PC-3 (cell line): ENCODE data around the gene TPRN. TPM values are rescaled to one million over a fixed set of nuclear protein-coding genes. Genes with fewer than 3 reads are reported as not detected.

Source experiments
- ATAC-seq: fragments of 200-7000 bp; cut with Tn5 transposase; 2 replicates; pipeline ENCODE4 v1.9.1; 2020; ENCODE audit warnings: mild to moderate bottlenecking, moderate library complexity
- BruUV-seq: library from RNA; stranded (reverse); fragments of 400-500 nt; replicated peaks from 2 replicates; lab custom pipeline; 2021; lab: Mats Ljungman, UMichigan
- CTCF ChIA-PET: fragments of 300-600 bp; sonication (Branson Sonifier 250); formaldehyde crosslinking; loops from one replicate; lab custom pipeline; 2022; ENCODE audit warnings: antibody characterized with exemption; lab: Charles Lee
- POLR2A ChIA-PET: fragments of 300-600 bp; sonication (Branson Sonifier 250); formaldehyde crosslinking; loops from one replicate; lab custom pipeline; 2022; ENCODE audit warnings: antibody characterized with exemption; ENCODE audit not compliant: unreplicated experiment; lab: Charles Lee
- DNase-seq: peaks from one replicate; pipeline ENCODE4 v3.0.0-alpha.2; 2015
- H2AFZ ChIP-seq: fragments of 300-600 bp; sonication (generic); 2 replicates; pipeline ENCODE4 v1.6.0; 2016; ENCODE audit warnings: antibody characterized with exemption, low read length
- H3F3A ChIP-seq: fragments of 300-600 bp; sonication (generic); one replicate; pipeline ENCODE4 v1.6.0; 2017; ENCODE audit warnings: antibody characterized with exemption, low read length, control low read depth, mild to moderate bottlenecking; ENCODE audit not compliant: unreplicated experiment
- H3K27ac ChIP-seq: fragments of 300-600 bp; sonication (generic); 2 replicates; pipeline ENCODE4 v1.5.1; 2016; ENCODE audit warnings: mild to moderate bottlenecking, low read length
- H3K27me3 ChIP-seq: fragments of 300-600 bp; sonication (generic); 2 replicates; pipeline ENCODE4 v1.6.1; 2016; ENCODE audit warnings: low read length, mixed read lengths
- H3K36me3 ChIP-seq: fragments of 300-600 bp; sonication (generic); 2 replicates; pipeline ENCODE4 v1.6.1; 2016; ENCODE audit warnings: low read depth, mixed run types, low read length, mixed read lengths
- H3K4me1 ChIP-seq: fragments of 300-600 bp; sonication (generic); 2 replicates; pipeline ENCODE4 v1.5.1; 2016; ENCODE audit warnings: low read length; ENCODE audit not compliant: insufficient read depth
- H3K4me2 ChIP-seq: fragments of 300-600 bp; sonication (generic); 2 replicates; pipeline ENCODE4 v1.6.0; 2016; ENCODE audit warnings: low read length
- H3K4me3 ChIP-seq: fragments of 300-600 bp; sonication (generic); 2 replicates; pipeline ENCODE4 v1.5.1; 2016; ENCODE audit warnings: mild to moderate bottlenecking, low read length, mixed read lengths
- H3K79me2 ChIP-seq: fragments of 300-600 bp; sonication (generic); 2 replicates; pipeline ENCODE4 v1.6.1; 2017; ENCODE audit warnings: low read length, mixed read lengths
- H3K9ac ChIP-seq: fragments of 300-600 bp; sonication (generic); 2 replicates; pipeline ENCODE4 v1.6.0; 2016; ENCODE audit warnings: mild to moderate bottlenecking, low read length
- H3K9me2 ChIP-seq: fragments of 300-600 bp; sonication (generic); replicated peaks from 2 replicates; pipeline ENCODE4 v1.6.1; 2016; ENCODE audit warnings: mixed run types, low read length, mixed read lengths
- H3K9me3 ChIP-seq: fragments of 300-600 bp; sonication (generic); 2 replicates; pipeline ENCODE4 v1.6.1; 2016; ENCODE audit warnings: low read length, mixed read lengths
- H4K20me1 ChIP-seq: fragments of 300-600 bp; sonication (generic); 2 replicates; pipeline ENCODE4 v1.6.1; 2016; ENCODE audit warnings: low read length, mixed read lengths
- EZH2 ChIP-seq: fragments of 300-600 bp; sonication (generic); IDR thresholded peaks from one replicate; pipeline ENCODE4 v1.6.1; 2017; ENCODE audit warnings: antibody characterized with exemption, mild to moderate bottlenecking, low read length; ENCODE audit not compliant: unreplicated experiment
- EZH2phosphoT487 ChIP-seq: fragments of 300-600 bp; sonication (generic); IDR thresholded peaks from 2 replicates; pipeline ENCODE4 v1.6.1; 2018; ENCODE audit warnings: mild to moderate bottlenecking, antibody characterized with exemption, low read length, borderline replicate concordance
- intact Hi-C: fragments of 100-400 bp; cut with micrococcal nuclease; formaldehyde crosslinking; loops from 2 replicates; pipeline ENCODE4 v1.9.0; 2023
- total RNA-seq: library from RNA; depleted of rRNA; stranded (reverse); fragments of >200 nt; gene quantifications from 2 replicates; pipeline ENCODE4 v1.2.3, GENCODE V29; 2014
- TF ChIP-seq, protein P1 (sequence below): fragments of 300-600 bp; sonication (generic); conservative IDR thresholded peaks from 2 replicates; pipeline ENCODE4 v1.5.1; 2017; ENCODE audit warnings: antibody characterized with exemption, low read depth, mild to moderate bottlenecking, low read length

The TPRN gene
- total RNA-seq, 1 experiment from 2014 or later: 11.3 TPM

DNA sequence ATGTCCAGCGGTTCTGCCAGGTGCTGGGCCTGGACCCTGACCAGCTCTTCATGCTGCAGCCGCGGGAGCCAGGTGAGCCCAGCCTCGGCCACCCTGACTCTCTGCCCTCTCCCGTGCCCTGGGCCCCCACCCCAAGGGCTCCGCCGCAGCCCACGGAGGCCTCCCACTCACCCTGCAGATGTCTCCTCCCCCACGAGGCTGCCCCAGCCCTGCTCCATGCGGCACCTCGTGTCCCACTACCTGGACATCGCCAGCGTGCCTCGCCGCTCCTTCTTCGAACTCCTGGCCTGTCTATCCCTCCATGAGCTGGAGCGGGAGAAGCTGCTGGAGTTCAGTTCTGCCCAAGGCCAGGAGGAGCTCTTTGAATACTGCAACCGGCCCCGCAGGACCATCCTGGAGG lies 14.1 kb upstream of the TPRN start:
- TF ChIP-seq, protein P1, sequence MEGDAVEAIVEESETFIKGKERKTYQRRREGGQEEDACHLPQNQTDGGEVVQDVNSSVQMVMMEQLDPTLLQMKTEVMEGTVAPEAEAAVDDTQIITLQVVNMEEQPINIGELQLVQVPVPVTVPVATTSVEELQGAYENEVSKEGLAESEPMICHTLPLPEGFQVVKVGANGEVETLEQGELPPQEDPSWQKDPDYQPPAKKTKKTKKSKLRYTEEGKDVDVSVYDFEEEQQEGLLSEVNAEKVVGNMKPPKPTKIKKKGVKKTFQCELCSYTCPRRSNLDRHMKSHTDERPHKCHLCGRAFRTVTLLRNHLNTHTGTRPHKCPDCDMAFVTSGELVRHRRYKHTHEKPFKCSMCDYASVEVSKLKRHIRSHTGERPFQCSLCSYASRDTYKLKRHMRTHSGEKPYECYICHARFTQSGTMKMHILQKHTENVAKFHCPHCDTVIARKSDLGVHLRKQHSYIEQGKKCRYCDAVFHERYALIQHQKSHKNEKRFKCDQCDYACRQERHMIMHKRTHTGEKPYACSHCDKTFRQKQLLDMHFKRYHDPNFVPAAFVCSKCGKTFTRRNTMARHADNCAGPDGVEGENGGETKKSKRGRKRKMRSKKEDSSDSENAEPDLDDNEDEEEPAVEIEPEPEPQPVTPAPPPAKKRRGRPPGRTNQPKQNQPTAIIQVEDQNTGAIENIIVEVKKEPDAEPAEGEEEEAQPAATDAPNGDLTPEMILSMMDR: no peak
- TF ChIP-seq EZH2phosphoT487 (no peak), EZH2 (no peak)
- ChIA-PET CTCF (no interaction called here), POLR2A (no interaction called here)

DNA sequence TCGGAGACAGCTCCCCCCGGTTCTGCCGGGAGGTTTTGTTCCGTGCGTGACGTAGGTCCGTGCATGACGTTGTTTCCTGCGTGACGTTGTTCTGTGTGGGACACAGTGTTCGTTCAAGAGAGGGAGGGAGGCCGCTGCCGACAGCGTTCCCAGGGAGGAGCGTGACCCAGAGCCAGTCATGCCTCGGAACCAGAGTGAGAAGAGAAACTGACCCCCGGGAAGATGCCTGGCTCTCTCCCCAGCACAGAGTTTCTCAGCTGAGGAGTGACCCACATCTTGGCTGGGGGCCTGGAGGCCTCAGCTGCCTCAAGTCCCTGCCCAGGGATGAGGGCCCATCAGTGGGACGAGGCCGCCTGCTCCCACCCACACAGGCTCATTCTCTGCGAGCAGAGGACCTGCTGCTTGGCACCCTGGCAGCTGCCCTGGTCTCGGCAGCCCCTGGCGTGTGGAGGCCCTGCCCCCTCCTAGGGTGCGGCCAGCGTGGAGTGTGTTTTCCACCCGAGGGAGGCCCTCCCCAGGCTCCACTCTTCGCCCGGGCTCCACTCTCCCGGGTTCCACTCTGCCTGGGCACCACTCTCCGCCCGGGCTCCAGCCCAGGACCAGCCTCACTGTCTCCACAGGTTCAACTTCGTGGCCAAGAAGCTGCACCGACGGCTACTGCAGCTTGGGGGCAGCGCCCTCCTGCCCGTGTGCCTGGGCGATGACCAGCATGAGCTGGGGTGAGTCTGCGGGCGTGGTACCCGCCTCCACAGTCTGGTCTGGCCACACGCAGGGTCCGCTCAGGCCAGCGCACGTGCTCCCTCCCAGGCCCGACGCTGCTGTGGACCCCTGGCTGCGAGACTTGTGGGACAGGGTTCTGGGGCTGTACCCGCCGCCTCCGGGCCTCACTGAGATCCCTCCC lies 12.9 kb upstream of the TPRN start:
- ChIA-PET CTCF (no interaction called here), POLR2A (no interaction called here)
- no peak for TF ChIP-seq EZH2
- TF ChIP-seq, protein P1: peak; percentile 47; the same call in 1 of the 2 replicates
- no peak overlapping the region for H3K27ac ChIP-seq
- DNase-seq (no peak), ATAC-seq (no peak)
- no peak overlapping the region for H3K9ac ChIP-seq
- no TSS peak for BruUV-seq
- no peaks in the 10 kb centered on the region for H3K79me2 ChIP-seq
- peaks cover 17% of the 10 kb centered on the region for H3K4me1 ChIP-seq
- H3K9me2 ChIP-seq: no peaks in the 10 kb centered on the region
- intact Hi-C loops: no loop called here
- H3K4me3 ChIP-seq: no peak overlapping the region
- no peaks in the 10 kb centered on the region for H3F3A ChIP-seq
- H3K4me2 ChIP-seq: no peak overlapping the region
- no peak overlapping the region for H2AFZ ChIP-seq
- no peaks in the 10 kb centered on the region for H3K36me3 ChIP-seq
- no peaks in the 10 kb centered on the region for H4K20me1 ChIP-seq
- no peaks in the 10 kb centered on the region for H3K27me3 ChIP-seq
- H3K9me3 ChIP-seq: no peaks in the 10 kb centered on the region

More for the DNA sequence above, 14.1 kb upstream of the TPRN start:
- Histone ChIP-seq H3K27me3 (no peaks in the 10 kb centered on the region), H3F3A (no peaks in the 10 kb centered on the region), H3K9me2 (no peaks in the 10 kb centered on the region), H3K4me1 (peaks cover 24% of the 10 kb centered on the region), H2AFZ (no peak overlapping the region), H3K4me3 (no peak overlapping the region), H3K27ac (no peak overlapping the region), H3K9ac (no peak overlapping the region), H3K36me3 (no peaks in the 10 kb centered on the region), H4K20me1 (no peaks in the 10 kb centered on the region), H3K9me3 (no peaks in the 10 kb centered on the region), H3K79me2 (no peaks in the 10 kb centered on the region), H3K4me2 (no peak overlapping the region)
- no peak for ATAC-seq
- intact Hi-C loops: no loop called here
- no peak for DNase-seq
- no TSS peak for BruUV-seq

DNA sequence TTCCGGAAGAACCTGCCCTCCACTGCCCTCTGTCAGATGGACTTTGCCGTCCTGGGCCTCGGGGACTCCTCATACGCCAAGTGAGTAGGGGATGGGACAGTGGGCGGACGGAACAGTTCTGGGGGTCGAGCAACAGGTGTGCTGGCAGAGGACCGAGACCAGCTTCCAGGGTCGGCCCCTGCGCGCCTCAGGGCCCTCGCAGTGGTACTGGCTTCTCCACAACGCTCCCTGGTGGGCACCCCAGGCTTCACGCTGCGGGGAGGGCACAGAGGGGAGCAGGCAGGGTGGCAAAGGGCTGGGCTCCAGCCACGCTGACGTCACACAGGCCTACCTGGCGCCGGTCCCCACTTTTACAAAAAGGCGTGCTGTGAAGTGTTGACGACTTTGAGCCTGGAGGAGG lies 12.0 kb upstream of the TPRN start:
- Histone ChIP-seq H3K79me2 (peaks cover 1% of the 10 kb centered on the region; the same call in 1 of the 2 replicates), H3K4me2 (no peak overlapping the region), H2AFZ (no peak overlapping the region), H3K4me1 (peaks cover 8% of the 10 kb centered on the region; the same call in 1 of the 2 replicates), H3K27ac (no peak overlapping the region), H3K9me2 (no peaks in the 10 kb centered on the region), H3F3A (no peaks in the 10 kb centered on the region), H3K4me3 (no peak overlapping the region), H3K9me3 (no peaks in the 10 kb centered on the region), H3K27me3 (no peaks in the 10 kb centered on the region), H3K36me3 (no peaks in the 10 kb centered on the region), H4K20me1 (no peaks in the 10 kb centered on the region), H3K9ac (no peak overlapping the region)
- TF ChIP-seq EZH2phosphoT487: no peak
- TF ChIP-seq EZH2: no peak
- TF ChIP-seq, protein P1: no peak
- POLR2A ChIA-PET: no interaction called here
- intact Hi-C loops: no loop called here
- ATAC-seq (no peak), DNase-seq (no peak)
- no TSS peak for BruUV-seq
- CTCF ChIA-PET: no interaction called here
